Neural cell (in vitro differentiated cells): ENCODE results near the gene MISFA. TPM values are rescaled to one million over a fixed set of nuclear protein-coding genes. Genes with fewer than 3 reads are reported as not detected.

Experiments used
- H2AFZ ChIP-seq: fragments of 200-600, 300-800 bp; sonication (generic), shearing (Covaris generic); 2 replicates; pipeline ENCODE4 v1.6.0; 2014; ENCODE audit warnings: low read depth, mild to moderate bottlenecking, antibody characterized with exemption, low read length, moderate library complexity
- H3F3A ChIP-seq: fragments of 200-600 bp; shearing (Covaris generic); 2 replicates; pipeline ENCODE4 v1.6.1; 2016; ENCODE audit warnings: mild to moderate bottlenecking, moderate library complexity, mixed read lengths, antibody characterized with exemption, low read length; ENCODE audit not compliant: insufficient read depth, poor library complexity, severe bottlenecking
- H3K27ac ChIP-seq: fragments of 200-600, 300-800 bp; sonication (generic), shearing (Covaris generic); 2 replicates; pipeline ENCODE4 v1.5.1; 2014; ENCODE audit warnings: mild to moderate bottlenecking, low read length, moderate library complexity
- H3K27me3 ChIP-seq: fragments of 300-800, 200-600 bp; sonication (generic), shearing (Covaris generic); 2 replicates; pipeline ENCODE4 v1.6.0; 2014; ENCODE audit warnings: mild to moderate bottlenecking, low read depth, low read length, moderate library complexity; ENCODE audit not compliant: insufficient read depth
- H3K36me3 ChIP-seq: fragments of 300-800, 200-600 bp; sonication (generic), shearing (Covaris generic); 2 replicates; pipeline ENCODE4 v1.5.1; 2014; ENCODE audit warnings: mild to moderate bottlenecking, antibody characterized with exemption, low read length, moderate library complexity; ENCODE audit not compliant: insufficient read depth
- H3K4me2 ChIP-seq: fragments of 300-800, 200-600 bp; sonication (generic), shearing (Covaris generic); 2 replicates; pipeline ENCODE4 v1.6.0; 2014; ENCODE audit warnings: mild to moderate bottlenecking, low read length
- H3K4me3 ChIP-seq: fragments of 300-800, 200-600 bp; sonication (generic), shearing (Covaris generic); 2 replicates; pipeline ENCODE4 v1.5.1; 2014; ENCODE audit warnings: mild to moderate bottlenecking, low read length, moderate library complexity
- H3K79me2 ChIP-seq: fragments of 200-600 bp; shearing (Covaris generic); replicated peaks from 2 replicates; pipeline ENCODE4 v1.6.0; 2014; ENCODE audit warnings: mild to moderate bottlenecking, low read length, moderate library complexity; ENCODE audit not compliant: insufficient read depth
- H3K9ac ChIP-seq: fragments of 300-800, 200-600 bp; sonication (generic), shearing (Covaris generic); 2 replicates; pipeline ENCODE4 v1.6.1; 2016; ENCODE audit warnings: mild to moderate bottlenecking, low read length, mixed read lengths
- H3K9me2 ChIP-seq: fragments of 200-600 bp; shearing (Covaris generic); 2 replicates; pipeline ENCODE4 v1.6.1; 2016; ENCODE audit warnings: mild to moderate bottlenecking, low read length, mixed read lengths; ENCODE audit not compliant: insufficient read depth
- H3K9me3 ChIP-seq: fragments of 200-600, 300-800 bp; sonication (generic), shearing (Covaris generic); 2 replicates; pipeline ENCODE4 v1.6.1; 2016; ENCODE audit warnings: mild to moderate bottlenecking, mixed run types, low read length, moderate library complexity, mixed read lengths
- H4K20me1 ChIP-seq: fragments of 200-600 bp; shearing (Covaris generic); 2 replicates; pipeline ENCODE4 v1.6.1; 2016; ENCODE audit warnings: mild to moderate bottlenecking, mixed run types; ENCODE audit not compliant: insufficient read depth
- CTCF ChIP-seq: fragments of 450-650 bp; IDR thresholded peaks from 2 replicates; pipeline ENCODE4 v1.5.1; 2014; ENCODE audit warnings: antibody characterized with exemption, mild to moderate bottlenecking, moderate library complexity; ENCODE audit not compliant: poor library complexity, severe bottlenecking
- EP300 ChIP-seq: fragments of 450-650 bp; conservative IDR thresholded peaks from 2 replicates; pipeline ENCODE4 v1.6.1; 2014; ENCODE audit warnings: antibody characterized with exemption, mild to moderate bottlenecking, moderate library complexity; ENCODE audit not compliant: poor library complexity, severe bottlenecking
- EZH2 ChIP-seq: fragments of 200-600, 300-800 bp; shearing (Covaris generic), sonication (generic); IDR thresholded peaks from 2 replicates; pipeline ENCODE4 v1.6.1; 2014; ENCODE audit warnings: antibody characterized with exemption, low read length, borderline replicate concordance, mild to moderate bottlenecking; ENCODE audit not compliant: insufficient read depth, poor library complexity, severe bottlenecking
- MXI1 ChIP-seq: fragments of 450-650 bp; conservative IDR thresholded peaks from 2 replicates; pipeline ENCODE4 v1.6.1; 2014; ENCODE audit warnings: antibody characterized with exemption, mild to moderate bottlenecking; ENCODE audit not compliant: poor library complexity, severe bottlenecking
- POLR2AphosphoS5 ChIP-seq: IDR thresholded peaks from 2 replicates; pipeline ENCODE4 v1.6.1; 2012
- RAD21 ChIP-seq: fragments of 450-650 bp; conservative IDR thresholded peaks from 2 replicates; pipeline ENCODE4 v1.6.1; 2014; ENCODE audit warnings: antibody characterized with exemption, mild to moderate bottlenecking, moderate library complexity
- SMC3 ChIP-seq: fragments of 450-650 bp; conservative IDR thresholded peaks from 2 replicates; pipeline ENCODE4 v1.6.1; 2014; ENCODE audit warnings: antibody characterized with exemption, mild to moderate bottlenecking, moderate library complexity; ENCODE audit not compliant: poor library complexity
- TAF1 ChIP-seq: IDR thresholded peaks from 2 replicates; pipeline ENCODE4 v1.6.1; 2012; ENCODE audit warnings: low read depth
- polyA plus RNA-seq: library from polyadenylated mRNA; depleted of rRNA; stranded (reverse); fragments of >200 nt; gene quantifications from 2 replicates; pipeline ENCODE4 v1.2.3, GENCODE V29; 2014
- TF ChIP-seq, protein P1 (sequence below): IDR thresholded peaks from 2 replicates; pipeline ENCODE4 v1.6.1; 2012; ENCODE audit warnings: borderline replicate concordance

The MISFA gene
- polyA plus RNA-seq, 1 donor from 2014 or later = 6.0 TPM

DNA sequence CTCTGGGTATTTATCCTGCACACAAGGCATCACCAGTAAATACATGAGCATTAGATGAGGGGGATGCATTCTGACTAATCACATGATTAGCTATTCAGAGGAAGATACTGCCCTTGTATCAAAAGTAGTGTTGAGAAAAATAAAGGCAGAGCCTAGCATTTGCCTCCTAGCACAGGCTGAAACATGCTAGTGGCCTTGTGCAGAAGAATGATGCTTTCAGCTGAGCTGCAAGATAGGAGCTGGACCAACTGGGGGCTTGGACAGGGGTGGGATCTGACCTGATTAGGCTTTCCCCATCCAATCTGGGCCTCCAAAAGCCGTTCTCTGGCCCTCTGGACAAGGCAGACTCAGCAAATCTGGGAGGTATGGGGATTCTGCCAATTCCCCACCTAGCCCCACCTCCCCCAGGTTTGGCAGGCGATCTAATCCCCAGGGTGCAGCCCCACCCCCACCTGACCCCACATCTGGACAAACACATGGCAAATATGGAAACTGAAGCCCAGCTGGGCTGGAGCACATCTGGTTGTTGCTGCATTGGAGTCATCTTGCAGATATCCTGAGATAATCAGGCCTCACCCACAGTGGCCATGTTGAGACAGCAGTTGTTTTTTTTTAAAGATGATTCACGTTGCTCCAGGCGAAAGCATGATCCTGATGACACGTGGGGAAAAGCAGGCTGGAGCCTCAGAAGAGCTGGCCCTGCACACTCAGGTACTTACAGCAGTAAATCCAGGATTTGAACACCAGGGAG, 4.4 kb upstream of the MISFA start:
- Histone ChIP-seq H3K9me3 (no peaks in the 10 kb centered on the region), H3K79me2 (no peaks in the 10 kb centered on the region), H3K27ac (no peak overlapping the region), H3K4me2 (no peak overlapping the region), H3K36me3 (no peaks in the 10 kb centered on the region), H3K27me3 (no peaks in the 10 kb centered on the region), H3F3A (no peaks in the 10 kb centered on the region), H3K9ac (no peak overlapping the region), H2AFZ (no peak overlapping the region), H3K4me3 (no peak overlapping the region), H4K20me1 (no peaks in the 10 kb centered on the region), H3K9me2 (no peaks in the 10 kb centered on the region)
- no peak for TF ChIP-seq TAF1
- no peak for TF ChIP-seq EP300
- TF ChIP-seq, protein P1, sequence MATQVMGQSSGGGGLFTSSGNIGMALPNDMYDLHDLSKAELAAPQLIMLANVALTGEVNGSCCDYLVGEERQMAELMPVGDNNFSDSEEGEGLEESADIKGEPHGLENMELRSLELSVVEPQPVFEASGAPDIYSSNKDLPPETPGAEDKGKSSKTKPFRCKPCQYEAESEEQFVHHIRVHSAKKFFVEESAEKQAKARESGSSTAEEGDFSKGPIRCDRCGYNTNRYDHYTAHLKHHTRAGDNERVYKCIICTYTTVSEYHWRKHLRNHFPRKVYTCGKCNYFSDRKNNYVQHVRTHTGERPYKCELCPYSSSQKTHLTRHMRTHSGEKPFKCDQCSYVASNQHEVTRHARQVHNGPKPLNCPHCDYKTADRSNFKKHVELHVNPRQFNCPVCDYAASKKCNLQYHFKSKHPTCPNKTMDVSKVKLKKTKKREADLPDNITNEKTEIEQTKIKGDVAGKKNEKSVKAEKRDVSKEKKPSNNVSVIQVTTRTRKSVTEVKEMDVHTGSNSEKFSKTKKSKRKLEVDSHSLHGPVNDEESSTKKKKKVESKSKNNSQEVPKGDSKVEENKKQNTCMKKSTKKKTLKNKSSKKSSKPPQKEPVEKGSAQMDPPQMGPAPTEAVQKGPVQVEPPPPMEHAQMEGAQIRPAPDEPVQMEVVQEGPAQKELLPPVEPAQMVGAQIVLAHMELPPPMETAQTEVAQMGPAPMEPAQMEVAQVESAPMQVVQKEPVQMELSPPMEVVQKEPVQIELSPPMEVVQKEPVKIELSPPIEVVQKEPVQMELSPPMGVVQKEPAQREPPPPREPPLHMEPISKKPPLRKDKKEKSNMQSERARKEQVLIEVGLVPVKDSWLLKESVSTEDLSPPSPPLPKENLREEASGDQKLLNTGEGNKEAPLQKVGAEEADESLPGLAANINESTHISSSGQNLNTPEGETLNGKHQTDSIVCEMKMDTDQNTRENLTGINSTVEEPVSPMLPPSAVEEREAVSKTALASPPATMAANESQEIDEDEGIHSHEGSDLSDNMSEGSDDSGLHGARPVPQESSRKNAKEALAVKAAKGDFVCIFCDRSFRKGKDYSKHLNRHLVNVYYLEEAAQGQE = no peak
- no peak for TF ChIP-seq POLR2AphosphoS5
- TF ChIP-seq SMC3 = no peak
- no peak for TF ChIP-seq CTCF
- TF ChIP-seq MXI1 = no peak
- TF ChIP-seq RAD21 = no peak
- TF ChIP-seq EZH2 = no peak

GRCh38 chr11:18600915-18601569, 1.5 kb downstream of the MISFA start:
- no peak overlapping the region for H3K4me3 ChIP-seq
- H3K4me2 ChIP-seq = no peak overlapping the region
- TF ChIP-seq EZH2 (no peak), SMC3 (no peak), MXI1 (no peak), CTCF (no peak), RAD21 (no peak), TAF1 (no peak), EP300 (no peak), POLR2AphosphoS5 (no peak)
- TF ChIP-seq, protein P1 = no peak

More at GRCh38 chr11:18600915-18601569, 1.5 kb downstream of the MISFA start:
- Histone ChIP-seq H3K27me3 (no peaks in the 10 kb centered on the region), H3K79me2 (no peaks in the 10 kb centered on the region), H3K9ac (no peak overlapping the region), H3K9me2 (no peaks in the 10 kb centered on the region), H3F3A (no peaks in the 10 kb centered on the region), H3K9me3 (no peaks in the 10 kb centered on the region), H3K27ac (no peak overlapping the region), H3K36me3 (no peaks in the 10 kb centered on the region), H2AFZ (no peak overlapping the region), H4K20me1 (no peaks in the 10 kb centered on the region)
